Measurements from ENCODE around the gene CMTM4. TPM values are rescaled to one million over a fixed set of nuclear protein-coding genes. Genes with fewer than 3 reads are reported as not detected.

CMTM4 gene
- polyA plus RNA-seq, 1 experiment = 19.2 TPM

GRCh38 chr16:66740533-66740932, 44.0 kb upstream of the CMTM4 start:
- Histone ChIP-seq H3K4me3 (ENCODE audit: low read depth, low read length) (no peak overlapping the region), H3K9me3 (ENCODE audit: control insufficient read depth, insufficient read depth, low read length) (no peaks in the 10 kb centered on the region), H3K27ac (ENCODE audit: low read depth, low read length) (no peak overlapping the region), H3K27me3 (ENCODE audit: control insufficient read depth, insufficient read depth, low read length) (no peaks in the 10 kb centered on the region)
- ChIA-PET CTCF (interaction anchor here (0.5 to 6.8 kb wide), 15 partner anchors 10 to 132 kb away, joined by 3 to 59 read pairs (median 6); partner anchors contain the start of genes CMTM4 and DYNC1LI2), POLR2A (interaction anchor here (0.9 kb wide), 2 partner anchors 11 to 15 kb away, joined by 3 to 4 read pairs; partner anchors contain the start of gene DYNC1LI2)
- TF ChIP-seq, protein P1, sequence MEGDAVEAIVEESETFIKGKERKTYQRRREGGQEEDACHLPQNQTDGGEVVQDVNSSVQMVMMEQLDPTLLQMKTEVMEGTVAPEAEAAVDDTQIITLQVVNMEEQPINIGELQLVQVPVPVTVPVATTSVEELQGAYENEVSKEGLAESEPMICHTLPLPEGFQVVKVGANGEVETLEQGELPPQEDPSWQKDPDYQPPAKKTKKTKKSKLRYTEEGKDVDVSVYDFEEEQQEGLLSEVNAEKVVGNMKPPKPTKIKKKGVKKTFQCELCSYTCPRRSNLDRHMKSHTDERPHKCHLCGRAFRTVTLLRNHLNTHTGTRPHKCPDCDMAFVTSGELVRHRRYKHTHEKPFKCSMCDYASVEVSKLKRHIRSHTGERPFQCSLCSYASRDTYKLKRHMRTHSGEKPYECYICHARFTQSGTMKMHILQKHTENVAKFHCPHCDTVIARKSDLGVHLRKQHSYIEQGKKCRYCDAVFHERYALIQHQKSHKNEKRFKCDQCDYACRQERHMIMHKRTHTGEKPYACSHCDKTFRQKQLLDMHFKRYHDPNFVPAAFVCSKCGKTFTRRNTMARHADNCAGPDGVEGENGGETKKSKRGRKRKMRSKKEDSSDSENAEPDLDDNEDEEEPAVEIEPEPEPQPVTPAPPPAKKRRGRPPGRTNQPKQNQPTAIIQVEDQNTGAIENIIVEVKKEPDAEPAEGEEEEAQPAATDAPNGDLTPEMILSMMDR (IDR thresholded peaks at IDR 0.05; ENCODE audit: low read depth, low read length) = no peak
- DNase-seq (ENCODE audit: low read depth, low spot score) = no peak

DNA sequence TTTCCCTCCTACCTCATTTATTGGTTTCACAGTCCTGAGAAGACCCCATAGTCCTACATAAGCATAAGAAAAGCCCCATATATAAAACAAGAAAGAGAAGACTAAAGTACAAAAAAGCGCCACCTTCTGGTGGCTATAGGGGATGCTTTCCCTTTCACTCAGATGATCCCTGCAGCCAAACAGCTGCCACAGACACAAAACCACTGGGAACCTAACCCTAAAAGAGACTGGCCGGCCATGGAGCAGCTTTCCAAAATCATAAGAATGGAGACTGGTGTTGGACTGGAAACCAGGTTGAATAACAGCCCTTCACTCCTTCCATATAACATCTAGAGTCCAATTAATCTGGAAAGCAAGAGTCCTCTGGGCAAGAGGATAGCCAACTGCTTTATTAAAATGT, 43.5 kb upstream of the CMTM4 start:
- H3K27ac ChIP-seq (ENCODE audit: low read depth, low read length) = no peak overlapping the region
- H3K4me3 ChIP-seq (ENCODE audit: low read depth, low read length) = no peak overlapping the region
- CTCF ChIA-PET = interaction anchor here (0.6 to 6.8 kb wide), 13 partner anchors 9 to 132 kb away, joined by 3 to 59 read pairs (median 6); partner anchors contain the start of genes CMTM4 and DYNC1LI2

GRCh38 chr16:66735891-66736290, 39.3 kb upstream of the CMTM4 start:
- no peak for DNase-seq (ENCODE audit: low read depth, low spot score)
- Histone ChIP-seq H3K9me3 (ENCODE audit: control insufficient read depth, insufficient read depth, low read length) (no peaks in the 10 kb centered on the region), H3K27ac (ENCODE audit: low read depth, low read length) (no peak overlapping the region), H3K27me3 (ENCODE audit: control insufficient read depth, insufficient read depth, low read length) (no peaks in the 10 kb centered on the region), H3K4me3 (ENCODE audit: low read depth, low read length) (no peak overlapping the region)
- CTCF ChIA-PET = interaction anchor here (1.1 to 6.8 kb wide), 6 partner anchors 9 to 128 kb away, joined by 4 to 56 read pairs (median 14); partner anchors contain the start of genes DYNC1LI2 and NAE1
- POLR2A ChIA-PET = no interaction called here
- TF ChIP-seq, protein P1 (IDR thresholded peaks at IDR 0.05; ENCODE audit: low read depth, low read length) = no peak

More for the DNA sequence above, 43.5 kb upstream of the CMTM4 start:
- TF ChIP-seq, protein P1 (IDR thresholded peaks at IDR 0.05; ENCODE audit: low read depth, low read length) = peak; percentile 67
- no peaks in the 10 kb centered on the region for H3K9me3 ChIP-seq (ENCODE audit: control insufficient read depth, insufficient read depth, low read length)
- POLR2A ChIA-PET = interaction anchor here (0.8 to 0.9 kb wide), 2 partner anchors 11 to 87 kb away, joined by 3 to 4 read pairs; partner anchors contain the start of gene DYNC1LI2
- no peaks in the 10 kb centered on the region for H3K27me3 ChIP-seq (ENCODE audit: control insufficient read depth, insufficient read depth, low read length)
- no peak for DNase-seq (ENCODE audit: low read depth, low spot score)

- Histone ChIP-seq H3K4me3 (ENCODE audit: low read depth, low read length) (no peak overlapping the region), H3K27ac (ENCODE audit: low read depth, low read length) (no peak overlapping the region), H3K27me3 (ENCODE audit: control insufficient read depth, insufficient read depth, low read length) (no peaks in the 10 kb centered on the region), H3K9me3 (ENCODE audit: control insufficient read depth, insufficient read depth, low read length) (no peaks in the 10 kb centered on the region)
- DNase-seq (ENCODE audit: low read depth, low spot score) = no peak
- CTCF ChIA-PET = interaction anchor here (1.0 to 2.2 kb wide), 5 partner anchors 9 to 122 kb away, joined by 4 to 9 read pairs (median 6); partner anchors contain the start of gene DYNC1LI2
- TF ChIP-seq, protein P1 (IDR thresholded peaks at IDR 0.05; ENCODE audit: low read depth, low read length) = no peak
- POLR2A ChIA-PET = no interaction called here
These were observed 34.6 kb upstream of the CMTM4 start for GRCh38 chr16:66731101-66731500.

DNA sequence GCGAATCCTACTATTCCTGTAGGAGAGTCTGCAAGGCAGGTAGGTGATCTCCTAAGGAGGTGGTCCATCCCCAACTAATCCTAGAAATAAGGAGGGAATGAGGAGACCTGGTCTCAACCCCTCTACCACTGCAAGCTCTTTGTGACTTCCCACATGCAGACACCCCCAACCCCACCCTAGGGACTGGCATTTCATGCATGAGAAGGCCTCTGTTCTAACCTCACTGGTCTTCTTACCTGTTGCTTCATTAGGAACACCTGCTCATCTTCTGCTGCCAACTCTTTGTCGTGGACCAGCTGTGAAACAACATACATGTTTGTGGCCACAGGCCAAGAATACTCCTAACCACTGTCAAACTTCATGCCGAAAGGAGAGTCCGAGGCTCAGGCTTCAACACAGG, 32.3 kb upstream of the CMTM4 start:
- TF ChIP-seq, protein P1 (IDR thresholded peaks at IDR 0.05; ENCODE audit: low read depth, low read length) = no peak
- Histone ChIP-seq H3K27ac (ENCODE audit: low read depth, low read length) (no peak overlapping the region), H3K4me3 (ENCODE audit: low read depth, low read length) (no peak overlapping the region), H3K9me3 (ENCODE audit: control insufficient read depth, insufficient read depth, low read length) (no peaks in the 10 kb centered on the region), H3K27me3 (ENCODE audit: control insufficient read depth, insufficient read depth, low read length) (no peaks in the 10 kb centered on the region)
- ChIA-PET POLR2A (interaction anchor here (1.5 kb wide), 1 partner anchor 13 kb away, joined by 5 read pairs; no protein-coding TSS in a partner anchor), CTCF (interaction anchor here (0.5 to 3.7 kb wide), 35 partner anchors 8 to 325 kb away, joined by 3 to 59 read pairs (median 5); partner anchors contain the start of genes CMTM4, DYNC1LI2 and NAE1)
- DNase-seq (ENCODE audit: low read depth, low spot score) = no peak

Measured in AG04450 (cell line).